ENCODE data around the gene CFAP410.

DNA sequence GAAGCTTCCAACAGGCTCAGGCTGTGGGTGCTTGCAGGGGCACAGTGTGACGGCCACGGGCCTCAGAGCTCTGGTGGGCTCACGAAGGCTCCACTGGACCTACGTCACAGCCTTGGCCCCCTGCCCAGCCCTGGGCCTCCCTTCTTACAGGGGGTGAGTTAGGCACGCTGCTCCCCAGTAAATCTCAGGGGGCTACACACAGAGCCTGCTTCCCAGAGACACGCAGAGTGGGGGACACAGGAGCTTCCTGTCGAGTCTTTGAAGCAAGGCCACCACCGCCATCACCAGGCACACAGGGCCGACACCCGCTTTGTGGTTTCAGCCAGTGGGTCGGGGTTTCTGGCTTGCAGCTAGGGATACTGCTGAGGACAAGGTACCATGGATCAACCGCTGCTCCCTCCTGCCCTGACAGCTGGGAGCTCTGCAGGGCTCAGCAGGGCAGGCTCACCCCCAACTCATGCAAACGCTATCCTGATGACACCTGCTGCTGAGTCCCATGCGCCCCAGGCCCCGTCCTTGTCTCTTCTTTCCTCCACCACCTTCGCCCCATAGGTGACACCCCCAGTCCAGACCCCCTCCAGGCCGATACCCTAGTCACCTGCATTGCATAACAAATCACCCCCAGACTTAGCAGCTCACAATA is 5.5 kb upstream of the CFAP410 start:
- TF ChIP-seq ARNTL (CRISPR knock-in tag; IDR thresholded peaks at IDR 0.05; ENCODE audit: borderline replicate concordance, low read depth) (no peak), ZNF70 (CRISPR knock-in tag; IDR thresholded peaks at IDR 0.05) (no peak), CSDC2 (CRISPR knock-in tag; IDR thresholded peaks at IDR 0.05) (no peak), SNAI2 (CRISPR knock-in tag; IDR thresholded peaks at IDR 0.05) (no peak), ZNF565 (CRISPR knock-in tag; conservative IDR thresholded peaks at IDR 0.05; ENCODE audit: low read depth) (no peak), ZC3H10 (CRISPR knock-in tag; IDR thresholded peaks at IDR 0.05) (no peak)
- TF ChIP-seq, protein P1, sequence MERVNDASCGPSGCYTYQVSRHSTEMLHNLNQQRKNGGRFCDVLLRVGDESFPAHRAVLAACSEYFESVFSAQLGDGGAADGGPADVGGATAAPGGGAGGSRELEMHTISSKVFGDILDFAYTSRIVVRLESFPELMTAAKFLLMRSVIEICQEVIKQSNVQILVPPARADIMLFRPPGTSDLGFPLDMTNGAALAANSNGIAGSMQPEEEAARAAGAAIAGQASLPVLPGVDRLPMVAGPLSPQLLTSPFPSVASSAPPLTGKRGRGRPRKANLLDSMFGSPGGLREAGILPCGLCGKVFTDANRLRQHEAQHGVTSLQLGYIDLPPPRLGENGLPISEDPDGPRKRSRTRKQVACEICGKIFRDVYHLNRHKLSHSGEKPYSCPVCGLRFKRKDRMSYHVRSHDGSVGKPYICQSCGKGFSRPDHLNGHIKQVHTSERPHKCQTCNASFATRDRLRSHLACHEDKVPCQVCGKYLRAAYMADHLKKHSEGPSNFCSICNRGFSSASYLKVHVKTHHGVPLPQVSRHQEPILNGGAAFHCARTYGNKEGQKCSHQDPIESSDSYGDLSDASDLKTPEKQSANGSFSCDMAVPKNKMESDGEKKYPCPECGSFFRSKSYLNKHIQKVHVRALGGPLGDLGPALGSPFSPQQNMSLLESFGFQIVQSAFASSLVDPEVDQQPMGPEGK (CRISPR knock-in tag; IDR thresholded peaks at IDR 0.05; ENCODE audit: borderline replicate concordance) = no peak
- TF ChIP-seq, protein P2, sequence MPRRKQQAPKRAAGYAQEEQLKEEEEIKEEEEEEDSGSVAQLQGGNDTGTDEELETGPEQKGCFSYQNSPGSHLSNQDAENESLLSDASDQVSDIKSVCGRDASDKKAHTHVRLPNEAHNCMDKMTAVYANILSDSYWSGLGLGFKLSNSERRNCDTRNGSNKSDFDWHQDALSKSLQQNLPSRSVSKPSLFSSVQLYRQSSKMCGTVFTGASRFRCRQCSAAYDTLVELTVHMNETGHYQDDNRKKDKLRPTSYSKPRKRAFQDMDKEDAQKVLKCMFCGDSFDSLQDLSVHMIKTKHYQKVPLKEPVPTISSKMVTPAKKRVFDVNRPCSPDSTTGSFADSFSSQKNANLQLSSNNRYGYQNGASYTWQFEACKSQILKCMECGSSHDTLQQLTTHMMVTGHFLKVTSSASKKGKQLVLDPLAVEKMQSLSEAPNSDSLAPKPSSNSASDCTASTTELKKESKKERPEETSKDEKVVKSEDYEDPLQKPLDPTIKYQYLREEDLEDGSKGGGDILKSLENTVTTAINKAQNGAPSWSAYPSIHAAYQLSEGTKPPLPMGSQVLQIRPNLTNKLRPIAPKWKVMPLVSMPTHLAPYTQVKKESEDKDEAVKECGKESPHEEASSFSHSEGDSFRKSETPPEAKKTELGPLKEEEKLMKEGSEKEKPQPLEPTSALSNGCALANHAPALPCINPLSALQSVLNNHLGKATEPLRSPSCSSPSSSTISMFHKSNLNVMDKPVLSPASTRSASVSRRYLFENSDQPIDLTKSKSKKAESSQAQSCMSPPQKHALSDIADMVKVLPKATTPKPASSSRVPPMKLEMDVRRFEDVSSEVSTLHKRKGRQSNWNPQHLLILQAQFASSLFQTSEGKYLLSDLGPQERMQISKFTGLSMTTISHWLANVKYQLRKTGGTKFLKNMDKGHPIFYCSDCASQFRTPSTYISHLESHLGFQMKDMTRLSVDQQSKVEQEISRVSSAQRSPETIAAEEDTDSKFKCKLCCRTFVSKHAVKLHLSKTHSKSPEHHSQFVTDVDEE (CRISPR knock-in tag; IDR thresholded peaks at IDR 0.05) = no peak
